ENCODE measurements around the gene AUTS2. TPM values are rescaled to one million over a fixed set of nuclear protein-coding genes. Genes with fewer than 3 reads are reported as not detected.

AUTS2 gene
- total and polyA plus RNA-seq, 10 of the 15 experiments (the other 5 are each of a cell fraction or from before 2014, with no cell fraction given): 6.4 to 55.6 (median 21.6) TPM

DNA sequence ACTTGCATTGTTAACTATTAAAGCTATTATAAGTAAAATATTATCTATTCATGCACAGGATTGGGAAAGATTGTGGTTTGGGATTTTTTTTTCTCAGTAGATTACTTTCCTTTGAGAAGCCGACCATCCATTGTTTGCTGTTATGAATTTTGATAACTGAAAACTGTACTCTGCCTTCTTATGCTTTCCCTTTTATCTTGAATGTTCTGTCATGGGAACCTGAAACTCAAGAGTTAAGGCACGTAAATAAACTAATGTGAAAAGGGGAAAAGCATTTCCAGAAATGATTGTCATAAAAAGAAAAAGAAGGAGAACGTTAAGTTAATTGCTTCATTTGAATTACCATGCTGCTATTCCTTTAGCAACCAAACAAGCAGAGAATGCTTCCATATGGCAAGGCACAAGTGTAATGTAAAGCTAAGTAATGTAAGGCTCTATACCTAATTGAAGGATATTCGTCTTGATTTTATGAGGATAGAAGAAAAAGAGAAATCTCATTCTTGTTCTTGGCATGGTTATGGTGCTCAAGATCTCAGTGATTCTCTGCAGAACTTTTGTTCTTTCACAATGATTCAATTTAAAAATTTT lies 370.8 kb downstream of the AUTS2 start:
- ChIA-PET CTCF (interaction anchor here (1.1 kb wide), 1 partner anchor 38 kb away, joined by 3 read pairs; no protein-coding TSS in a partner anchor), SMC1A (ENCODE audit: uncharacterized antibody, unreplicated experiment) (interaction anchor here (0.6 to 2.4 kb wide), 7 partner anchors 8 to 45 kb away, joined by 3 to 10 read pairs (median 4); no protein-coding TSS in a partner anchor), RAD21 (ENCODE audit: unreplicated experiment) (interaction anchor here (2.7 kb wide), 1 partner anchor 45 kb away, joined by 10 read pairs; no protein-coding TSS in a partner anchor)
- TF ChIP-seq CHD4 (IDR thresholded peaks at IDR 0.05) (no peak), PAX5 (IDR thresholded peaks at IDR 0.05; ENCODE audit: borderline replicate concordance, low read depth, low read length) (no peak), ATF7 (IDR thresholded peaks at IDR 0.05; ENCODE audit: low read depth) (no peak), RAD51 (IDR thresholded peaks at IDR 0.05) (no peak), EZH2 (IDR thresholded peaks at IDR 0.05; ENCODE audit: borderline replicate concordance, control insufficient read depth, low read depth, low read length) (no peak), RCOR1 (conservative IDR thresholded peaks at IDR 0.05; ENCODE audit: low read depth, low read length) (no peak), FOXM1 (IDR thresholded peaks at IDR 0.05; ENCODE audit: low read depth, low read length) (peak; percentile 44; the same call in 1 of the 2 replicates), LARP7 (IDR thresholded peaks at IDR 0.05) (no peak), HDAC2 (IDR thresholded peaks at IDR 0.05) (no peak), NFIC (IDR thresholded peaks at IDR 0.05; ENCODE audit: low read depth, low read length) (peak; percentile 59; the same call in 1 of the 2 replicates), CBFB (IDR thresholded peaks at IDR 0.05; ENCODE audit: low read depth) (no peak), NR2C1 (IDR thresholded peaks at IDR 0.05) (no peak), CEBPB (IDR thresholded peaks at IDR 0.05; ENCODE audit: borderline replicate concordance in 1 of 2, low read depth in 2 of 2, low read length in 2 of 2) (no peak), SMAD5 (IDR thresholded peaks at IDR 0.05; ENCODE audit: low read depth) (no peak), BMI1 (IDR thresholded peaks at IDR 0.05; ENCODE audit: borderline replicate concordance) (no peak), NFYB (IDR thresholded peaks at IDR 0.05; ENCODE audit: insufficient read depth, low read depth, low read length) (no peak), MTA2 (IDR thresholded peaks at IDR 0.05; ENCODE audit: low read depth) (peak; percentile 48; the same call in 1 of the 2 replicates), GATAD2B (conservative IDR thresholded peaks at IDR 0.05; ENCODE audit: low read depth) (no peak), SPI1 (IDR thresholded peaks at IDR 0.05; ENCODE audit: borderline replicate concordance, insufficient read depth, low read depth, low read length) (no peak), EED (IDR thresholded peaks at IDR 0.05; ENCODE audit: low read depth) (no peak), ZZZ3 (IDR thresholded peaks at IDR 0.05; ENCODE audit: control insufficient read depth, insufficient read length, low read depth) (no peak), GABPA (IDR thresholded peaks at IDR 0.05; ENCODE audit: low read depth) (no peak), HDGF (IDR thresholded peaks at IDR 0.05) (no peak)
- TF ChIP-seq, protein P1, sequence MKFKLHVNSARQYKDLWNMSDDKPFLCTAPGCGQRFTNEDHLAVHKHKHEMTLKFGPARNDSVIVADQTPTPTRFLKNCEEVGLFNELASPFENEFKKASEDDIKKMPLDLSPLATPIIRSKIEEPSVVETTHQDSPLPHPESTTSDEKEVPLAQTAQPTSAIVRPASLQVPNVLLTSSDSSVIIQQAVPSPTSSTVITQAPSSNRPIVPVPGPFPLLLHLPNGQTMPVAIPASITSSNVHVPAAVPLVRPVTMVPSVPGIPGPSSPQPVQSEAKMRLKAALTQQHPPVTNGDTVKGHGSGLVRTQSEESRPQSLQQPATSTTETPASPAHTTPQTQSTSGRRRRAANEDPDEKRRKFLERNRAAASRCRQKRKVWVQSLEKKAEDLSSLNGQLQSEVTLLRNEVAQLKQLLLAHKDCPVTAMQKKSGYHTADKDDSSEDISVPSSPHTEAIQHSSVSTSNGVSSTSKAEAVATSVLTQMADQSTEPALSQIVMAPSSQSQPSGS (IDR thresholded peaks at IDR 0.05; ENCODE audit: low read length): 0 out of 2 replicates have a peak, but pooled peaks have one; percentile 47
- TF ChIP-seq, protein P2, sequence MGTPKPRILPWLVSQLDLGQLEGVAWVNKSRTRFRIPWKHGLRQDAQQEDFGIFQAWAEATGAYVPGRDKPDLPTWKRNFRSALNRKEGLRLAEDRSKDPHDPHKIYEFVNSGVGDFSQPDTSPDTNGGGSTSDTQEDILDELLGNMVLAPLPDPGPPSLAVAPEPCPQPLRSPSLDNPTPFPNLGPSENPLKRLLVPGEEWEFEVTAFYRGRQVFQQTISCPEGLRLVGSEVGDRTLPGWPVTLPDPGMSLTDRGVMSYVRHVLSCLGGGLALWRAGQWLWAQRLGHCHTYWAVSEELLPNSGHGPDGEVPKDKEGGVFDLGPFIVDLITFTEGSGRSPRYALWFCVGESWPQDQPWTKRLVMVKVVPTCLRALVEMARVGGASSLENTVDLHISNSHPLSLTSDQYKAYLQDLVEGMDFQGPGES (IDR thresholded peaks at IDR 0.05): no peak

More for the DNA sequence above, 370.8 kb downstream of the AUTS2 start:
- 9% methylated on average over 4 of the region's 4 CpGs for WGBS (ENCODE audit: insufficient coverage, insufficient replicate concordance, low lambda C conversion rate, missing lambda C conversion rate)
- no peaks in the 10 kb centered on the region for H3K27me3 ChIP-seq (replicated peaks in 1 of 2; ENCODE audit: control insufficient read depth in 2 of 2, insufficient read depth in 2 of 2, low read length in 1 of 2)
- POLR2A ChIA-PET: interaction anchor here (1.4 kb wide), 1 partner anchor 145 kb away, joined by 4 read pairs; no protein-coding TSS in a partner anchor
- H4K20me1 ChIP-seq (ENCODE audit: control insufficient read depth, insufficient read depth): no peaks in the 10 kb centered on the region
- in situ Hi-C loops (cut with MboI): no loop called here
- no peak overlapping the region for H3K4me2 ChIP-seq (ENCODE audit: control insufficient read depth, insufficient read depth)
- H2AFZ ChIP-seq (ENCODE audit: control insufficient read depth, low read depth, low read length): no peak overlapping the region
- FAIRE-seq (no peak), ATAC-seq (peak; percentile 53), DNase-seq (ENCODE audit: low read depth, low spot score) (no peak)
- H3K4me1 ChIP-seq (ENCODE audit: control insufficient read depth, insufficient read depth, low read length): peaks cover 7% of the 10 kb centered on the region; the same call in 1 of the 2 replicates
- H3K79me2 ChIP-seq (ENCODE audit: control insufficient read depth, insufficient read depth, low read length): no peaks in the 10 kb centered on the region
- BruUV-seq (replicated peaks): no TSS peak
- no peak overlapping the region for H3K4me3 ChIP-seq
- intact Hi-C loops (cut with micrococcal nuclease; ENCODE audit: unreplicated experiment): no loop called here
- no peak overlapping the region for H3K27ac ChIP-seq (ENCODE audit: control insufficient read depth, insufficient read depth)
- no peak overlapping the region for H3K9ac ChIP-seq (ENCODE audit: control insufficient read depth, insufficient read depth, low read length)
- H3K36me3 ChIP-seq (ENCODE audit: control insufficient read depth in 2 of 2, insufficient read depth in 2 of 2, low read length in 1 of 2): no peaks in the 10 kb centered on the region
- no peaks in the 10 kb centered on the region for H3K9me3 ChIP-seq (replicated peaks; ENCODE audit: control insufficient read depth, insufficient read depth, low read length)

Measured in GM12878 (cell line).